Sigmoid colon (tissue), 3 donors: ENCODE measurements around the gene RAD23B.

Source experiments
- POLR2A ChIP-seq, 2 donors: fragments of 450-650 bp; IDR thresholded peaks; one replicate each; pipeline ENCODE4 v1.6.1; 2016; ENCODE audit warnings: antibody characterized with exemption in 2 of 2, mild to moderate bottlenecking in 2 of 2, moderate library complexity in 2 of 2
- TF ChIP-seq, protein P1 (sequence below), 4 experiments: fragments of 450-650 bp in 3 of 4; fragments of 200-600 bp in 1 of 4; IDR thresholded peaks; one replicate each; pipeline ENCODE4 v1.5.1; 2016 to 2019; ENCODE audit warnings: antibody characterized with exemption in 4 of 4, mild to moderate bottlenecking in 3 of 4, moderate library complexity in 2 of 4

DNA sequence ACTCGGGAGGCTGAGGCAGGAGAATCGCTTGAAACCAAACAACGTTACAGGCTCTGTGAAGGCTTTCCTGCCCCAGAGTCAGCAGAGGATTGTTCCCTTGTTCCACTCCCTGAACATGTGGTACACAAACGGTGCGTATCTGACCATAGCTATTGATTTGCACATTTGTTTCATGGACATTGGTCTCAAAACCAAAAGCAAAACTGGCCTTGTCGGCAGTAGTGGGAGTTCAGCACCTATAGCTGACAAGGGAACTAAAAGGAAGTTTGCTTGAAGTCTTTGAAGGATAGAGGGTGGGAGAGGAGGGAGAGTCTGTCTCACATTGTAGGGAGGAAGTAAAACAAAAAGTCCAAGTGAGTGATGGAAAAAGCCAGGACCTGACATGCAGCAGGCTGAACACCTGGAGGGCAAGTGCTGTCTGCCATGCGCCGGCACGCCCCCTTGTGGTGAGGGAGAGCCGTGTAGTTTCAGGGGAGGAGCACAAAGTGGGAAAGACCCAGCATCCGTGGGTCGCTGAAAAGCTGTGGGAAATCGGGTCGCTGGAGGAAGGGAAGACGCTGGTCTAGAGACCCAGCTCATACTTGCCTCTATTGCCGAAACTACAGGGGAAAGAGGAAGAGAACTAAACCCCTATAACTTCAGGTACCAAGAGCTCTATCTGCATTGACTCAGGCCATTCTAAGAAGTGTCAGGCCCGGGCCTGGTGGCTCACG, 58.0 kb downstream of the RAD23B start:
- TF ChIP-seq, protein P1, sequence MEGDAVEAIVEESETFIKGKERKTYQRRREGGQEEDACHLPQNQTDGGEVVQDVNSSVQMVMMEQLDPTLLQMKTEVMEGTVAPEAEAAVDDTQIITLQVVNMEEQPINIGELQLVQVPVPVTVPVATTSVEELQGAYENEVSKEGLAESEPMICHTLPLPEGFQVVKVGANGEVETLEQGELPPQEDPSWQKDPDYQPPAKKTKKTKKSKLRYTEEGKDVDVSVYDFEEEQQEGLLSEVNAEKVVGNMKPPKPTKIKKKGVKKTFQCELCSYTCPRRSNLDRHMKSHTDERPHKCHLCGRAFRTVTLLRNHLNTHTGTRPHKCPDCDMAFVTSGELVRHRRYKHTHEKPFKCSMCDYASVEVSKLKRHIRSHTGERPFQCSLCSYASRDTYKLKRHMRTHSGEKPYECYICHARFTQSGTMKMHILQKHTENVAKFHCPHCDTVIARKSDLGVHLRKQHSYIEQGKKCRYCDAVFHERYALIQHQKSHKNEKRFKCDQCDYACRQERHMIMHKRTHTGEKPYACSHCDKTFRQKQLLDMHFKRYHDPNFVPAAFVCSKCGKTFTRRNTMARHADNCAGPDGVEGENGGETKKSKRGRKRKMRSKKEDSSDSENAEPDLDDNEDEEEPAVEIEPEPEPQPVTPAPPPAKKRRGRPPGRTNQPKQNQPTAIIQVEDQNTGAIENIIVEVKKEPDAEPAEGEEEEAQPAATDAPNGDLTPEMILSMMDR (IDR thresholded peaks at IDR 0.05) = peak; percentile 65 to 91 (median 80)
- TF ChIP-seq POLR2A (IDR thresholded peaks at IDR 0.05) = no peak
